B cell (primary cell): ENCODE measurements around the gene PI4KA. TPM values are rescaled to one million over a fixed set of nuclear protein-coding genes. Genes with fewer than 3 reads are reported as not detected.

Source experiments
- ATAC-seq: fragments of 200-7000 bp; cut with Tn5 transposase; one replicate; pipeline ENCODE4 v1.10.0; 2021; ENCODE audit warnings: low read depth, mild to moderate bottlenecking, moderate number of reproducible peaks, moderate library complexity
- CTCF ChIA-PET: fragments of 350-600 bp; sonication (Branson Sonifier 250); formaldehyde crosslinking; loops from one replicate; lab custom pipeline; 2021; ENCODE audit warnings: antibody characterized with exemption, inconsistent platforms; lab: Charles Lee
- POLR2A ChIA-PET: fragments of 350-600 bp; sonication (Branson Sonifier 250); formaldehyde crosslinking; loops from one replicate; lab custom pipeline; 2021; ENCODE audit warnings: antibody characterized with exemption; lab: Charles Lee
- DNase-seq: peaks from one replicate; pipeline ENCODE4 v3.0.0; 2013
- H2AFZ ChIP-seq: 2 replicates; pipeline ENCODE4 v1.6.1; 2012; ENCODE audit warnings: mild to moderate bottlenecking, low read depth, low read length; ENCODE audit not compliant: insufficient read depth, poor library complexity, severe bottlenecking
- H3K27ac ChIP-seq, 2 donors: 1 replicate in 1 of 2; 2 replicates in 1 of 2; pipeline ENCODE4 v1.5.1; 2012 to 2013; ENCODE audit warnings: low read length in 2 of 2, mild to moderate bottlenecking in 2 of 2, moderate library complexity in 1 of 2
- H3K27me3 ChIP-seq, 4 experiments: fragments of 200-600 bp in 1 of 4; sonication (generic) in 1 of 4; replicated peaks in 1 of 4; 1 replicate in 2 of 4; 2 replicates in 2 of 4; pipeline versions ENCODE4 v1.6.1 to v1.7.0; 2013 to 2016; ENCODE audit warnings: low read length in 3 of 4, mild to moderate bottlenecking in 2 of 4, mixed read lengths in 1 of 4, moderate library complexity in 1 of 4; ENCODE audit not compliant: insufficient read depth in 4 of 4, control insufficient read depth in 3 of 4; ENCODE audit errors: control extremely low read depth in 1 of 4
- H3K36me3 ChIP-seq, 2 experiments: replicated peaks in 1 of 2; 1 replicate in 1 of 2; 2 replicates in 1 of 2; pipeline versions ENCODE4 v1.6.1 to v1.7.1; 2013; ENCODE audit warnings: low read length in 1 of 2; ENCODE audit not compliant: insufficient read depth in 2 of 2, control insufficient read depth in 1 of 2; ENCODE audit errors: control extremely low read depth in 1 of 2, extremely low read depth in 1 of 2
- H3K4me1 ChIP-seq, 2 donors: fragments of 200-600 bp in 1 of 2; sonication (generic) in 1 of 2; 1 replicate in 1 of 2; 2 replicates in 1 of 2; pipeline versions ENCODE4 v1.5.1 to v1.6.1; 2013 to 2017; ENCODE audit warnings: low read length in 2 of 2; ENCODE audit not compliant: control insufficient read depth in 2 of 2, insufficient read depth in 2 of 2
- H3K4me2 ChIP-seq: replicated peaks from 2 replicates; pipeline ENCODE3; 2012; ENCODE audit warnings: mild to moderate bottlenecking, low read depth, low read length; ENCODE audit not compliant: poor library complexity, severe bottlenecking
- H3K4me3 ChIP-seq, 5 experiments: fragments of 200-600 bp in 1 of 5; sonication (generic) in 1 of 5; 1 replicate in 3 of 5; 2 replicates in 2 of 5; pipeline versions ENCODE4 v1.5.1 to v1.7.0; 2011 to 2016; ENCODE audit warnings: low read length in 4 of 5, mild to moderate bottlenecking in 4 of 5, low read depth in 2 of 5, control low read depth in 1 of 5, moderate library complexity in 1 of 5; ENCODE audit not compliant: insufficient read depth in 1 of 5; ENCODE audit errors: control extremely low read depth in 1 of 5, extremely low read depth in 1 of 5
- H3K79me2 ChIP-seq: fragments of 200-600 bp; sonication (generic); one replicate; pipeline ENCODE4 v1.6.0; 2016; ENCODE audit warnings: low read length; ENCODE audit not compliant: control insufficient read depth, insufficient read depth
- H3K9ac ChIP-seq: fragments of 200-600 bp; sonication (generic); 2 replicates; pipeline ENCODE4 v1.6.1; 2017; ENCODE audit warnings: mild to moderate bottlenecking, low read length, moderate library complexity
- H3K9me3 ChIP-seq, 3 donors: one replicate each; pipeline versions ENCODE4 v1.6.1 to v1.7.1; 2013; ENCODE audit warnings: low read length in 2 of 3; ENCODE audit not compliant: control insufficient read depth in 2 of 3, insufficient read depth in 1 of 3; ENCODE audit errors: control extremely low read depth in 1 of 3
- H4K20me1 ChIP-seq: 2 replicates; pipeline ENCODE4 v1.6.0; 2012; ENCODE audit warnings: mild to moderate bottlenecking, low read length; ENCODE audit not compliant: insufficient read depth, control insufficient read depth, poor library complexity, severe bottlenecking
- H3K27ac Mint-ChIP-seq: one replicate; pipeline ENCODE4 v1.8.0; 2021; ENCODE audit warnings: mixed read lengths
- H3K27me3 Mint-ChIP-seq: one replicate; pipeline ENCODE4 v1.8.0; 2021; ENCODE audit warnings: mixed read lengths
- H3K4me1 Mint-ChIP-seq: one replicate; pipeline ENCODE4 v1.8.0; 2021; ENCODE audit warnings: mixed read lengths
- H3K4me3 Mint-ChIP-seq: one replicate; pipeline ENCODE4 v1.8.0; 2021; ENCODE audit warnings: mixed read lengths
- H3K9me3 Mint-ChIP-seq: one replicate; pipeline ENCODE4 v1.8.0; 2022; ENCODE audit warnings: mixed read lengths; ENCODE audit not compliant: insufficient read depth
- CTCF ChIP-seq: fragments of 200-600 bp; IDR thresholded peaks from one replicate; pipeline ENCODE4 v1.8.0; 2022; ENCODE audit warnings: antibody characterized with exemption, mild to moderate bottlenecking
- EZH2 ChIP-seq: IDR thresholded peaks from 2 replicates; pipeline ENCODE4 v1.6.1; 2012; ENCODE audit warnings: borderline replicate concordance, low read depth, mild to moderate bottlenecking, moderate library complexity, low read length; ENCODE audit not compliant: insufficient read depth, poor library complexity, severe bottlenecking
- WGBS: methylation state at CpG from one replicate; pipeline ENCODE4 v1.1.5; 2013; ENCODE audit warnings: missing lambda C conversion rate; ENCODE audit not compliant: insufficient coverage; 5-methylcytosine and 5-hydroxymethylcytosine counted together
- intact Hi-C: fragments of 100-400 bp; cut with micrococcal nuclease; formaldehyde crosslinking; loops from one replicate; pipeline ENCODE4 v1.10.0; 2022
- polyA plus RNA-seq: library from polyadenylated mRNA; depleted of rRNA; stranded (reverse); fragments of >200 nt; gene quantifications from 2 replicates; pipeline ENCODE4 v1.2.3, GENCODE V29; 2012
- total RNA-seq, 2 donors: library from RNA; stranded (reverse); fragments of 120-200 nt in 1 of 2; gene quantifications; 1 replicate in 1 of 2; 2 replicates in 1 of 2; pipeline versions ENCODE4 v1.2.3 to v1.2.4, GENCODE V29; 2013 to 2022

The PI4KA gene
- total and polyA plus RNA-seq, 2 donors (not counting 1 experiment from before 2014, with no cell fraction given) = 85.9 to 156 TPM

GRCh38 chr22:20807315-20807752, 51.3 kb downstream of the PI4KA start:
- H3K79me2 ChIP-seq = no peaks in the 10 kb centered on the region

GRCh38 chr22:20805972-20806471, 52.6 kb downstream of the PI4KA start:
- H3K27ac ChIP-seq = no peak overlapping the region
- Mint-ChIP-seq H3K4me1 (peaks cover 11% of the 10 kb centered on the region), H3K4me3 (no peak overlapping the region), H3K27ac (no peak overlapping the region), H3K9me3 (no peaks in the 10 kb centered on the region), H3K27me3 (no peaks in the 10 kb centered on the region)
- no peaks in the 10 kb centered on the region for H3K79me2 ChIP-seq
- no peak for DNase-seq
- no peak overlapping the region for H3K9ac ChIP-seq
- no peak overlapping the region for H2AFZ ChIP-seq
- POLR2A ChIA-PET = no interaction called here
- no peak overlapping the region for H3K4me2 ChIP-seq
- no peaks in the 10 kb centered on the region for H4K20me1 ChIP-seq
- H3K27me3 ChIP-seq = no peaks in the 10 kb centered on the region
- TF ChIP-seq CTCF (no peak), EZH2 (no peak)
- H3K4me1 ChIP-seq = peaks cover 3 to 10% of the 10 kb centered on the region in 2 donors
- H3K4me3 ChIP-seq = no peak overlapping the region
- CTCF ChIA-PET = no interaction called here
- peaks cover 0 to 76% of the 10 kb centered on the region in 2 experiments for H3K36me3 ChIP-seq
- 100% methylated on average over 1 of the region's 3 CpGs for WGBS
- no peak for ATAC-seq
- no peaks in the 10 kb centered on the region for H3K9me3 ChIP-seq
- intact Hi-C loops = no loop called here

More at GRCh38 chr22:20807315-20807752, 51.3 kb downstream of the PI4KA start:
- Histone ChIP-seq H3K9ac (no peak overlapping the region), H3K27ac (no peak overlapping the region), H3K4me2 (no peak overlapping the region), H4K20me1 (no peaks in the 10 kb centered on the region), H3K4me1 (peaks cover 3 to 10% of the 10 kb centered on the region in 2 donors), H3K36me3 (peaks cover 0 to 78% of the 10 kb centered on the region in 2 experiments), H3K9me3 (no peaks in the 10 kb centered on the region), H3K27me3 (no peaks in the 10 kb centered on the region), H3K4me3 (no peak overlapping the region), H2AFZ (no peak overlapping the region)
- ChIA-PET POLR2A (no interaction called here), CTCF (no interaction called here)
- no peak for TF ChIP-seq CTCF
- TF ChIP-seq EZH2 = no peak
- WGBS = 95% methylated on average over 3 of the region's 4 CpGs
- intact Hi-C loops = no loop called here
- no peak for DNase-seq
- ATAC-seq = no peak
- H3K27ac Mint-ChIP-seq = no peak overlapping the region
- H3K27me3 Mint-ChIP-seq = no peaks in the 10 kb centered on the region
- H3K4me1 Mint-ChIP-seq = peaks cover 11% of the 10 kb centered on the region
- H3K4me3 Mint-ChIP-seq = no peak overlapping the region
- H3K9me3 Mint-ChIP-seq = no peaks in the 10 kb centered on the region
